GM21447 (cell line): Measurements from ENCODE around the gene MVB12B.
"Not testable (repeated sequence)": the region's sequence is repeated elsewhere in the genome, so short reads cannot be mapped to it uniquely, and the experiment has no call there.

Experiments used
- ATAC-seq: cut with Tn5 transposase; IDR thresholded peaks from one replicate; pipeline ENCODE4 v1.9.1; 2021; ENCODE audit not compliant: unreplicated experiment

MVB12B gene

DNA sequence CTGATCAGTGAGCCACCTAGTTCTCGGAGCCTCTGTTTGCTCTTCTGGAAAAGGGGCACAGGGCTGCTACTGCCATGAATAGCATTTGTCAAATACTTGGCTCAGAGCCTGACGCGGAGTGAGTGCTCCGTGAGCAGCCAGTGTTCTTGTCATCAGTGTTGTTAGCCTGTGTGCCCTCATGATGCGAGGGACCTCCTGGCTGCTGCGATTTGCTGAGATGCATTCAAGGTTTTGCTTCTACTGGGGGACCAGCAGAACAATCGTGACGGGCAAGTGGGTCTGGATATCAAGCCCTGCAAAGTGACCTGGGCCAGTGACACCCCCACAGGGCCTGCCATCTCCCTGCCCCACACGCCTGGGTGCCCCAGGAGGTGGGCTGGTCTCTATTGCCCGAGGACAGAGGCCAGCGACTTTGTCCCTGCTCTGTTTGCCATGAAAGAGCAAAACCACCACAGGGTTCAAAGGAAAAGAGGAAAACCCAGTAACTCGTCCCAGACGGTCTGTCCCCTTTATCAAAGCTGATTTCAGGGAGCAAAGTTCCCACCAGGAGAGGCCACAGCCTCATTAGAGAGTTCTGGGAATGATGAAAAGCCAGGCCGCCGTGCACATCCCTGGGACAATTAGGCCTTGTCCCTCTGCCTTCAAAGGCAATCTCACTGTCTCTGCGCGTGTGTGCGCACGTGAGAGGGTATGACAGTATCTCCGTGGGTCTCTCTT lies 200.6 kb downstream of the MVB12B start:
- ATAC-seq, result no peak

DNA sequence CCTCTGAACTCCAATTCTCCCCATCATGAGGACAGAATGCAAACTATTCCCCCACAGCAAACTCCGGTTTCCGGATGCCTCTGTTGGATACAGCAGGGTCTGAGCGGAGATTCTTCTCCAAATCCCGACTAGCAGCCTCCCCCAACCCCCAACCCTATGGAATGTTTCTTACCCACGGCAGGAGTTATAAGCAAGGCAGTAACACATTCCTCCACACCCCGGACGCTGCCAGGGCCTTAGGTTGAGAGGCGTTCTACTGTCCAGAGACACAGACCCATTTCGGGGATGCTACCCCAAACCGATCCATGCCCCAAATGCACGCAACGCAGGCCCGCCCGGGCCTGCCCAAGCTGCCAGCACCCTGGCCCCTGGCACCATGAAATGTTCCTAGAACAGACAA lies 201.5 kb downstream of the MVB12B start:
- no peak for ATAC-seq

DNA sequence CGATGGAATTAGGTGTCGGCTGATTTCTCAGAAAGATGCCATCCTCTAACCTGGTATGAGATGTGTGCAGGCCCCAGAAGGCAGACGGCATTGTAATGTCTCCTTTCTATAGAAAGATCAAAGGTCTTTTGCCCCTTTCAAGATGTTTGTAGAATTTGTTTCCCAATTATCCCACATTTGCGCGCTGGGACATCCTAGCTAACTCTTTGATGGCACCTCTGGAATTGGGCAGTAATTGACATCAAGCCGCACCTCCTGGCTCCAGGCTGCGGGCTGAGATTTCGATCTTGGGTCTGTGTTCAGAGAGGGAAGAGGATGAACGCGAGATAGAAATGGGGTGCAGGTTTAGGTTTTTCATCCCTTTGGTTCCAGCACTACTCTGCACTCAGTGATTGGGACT lies 202.3 kb downstream of the MVB12B start:
- no peak for ATAC-seq

DNA sequence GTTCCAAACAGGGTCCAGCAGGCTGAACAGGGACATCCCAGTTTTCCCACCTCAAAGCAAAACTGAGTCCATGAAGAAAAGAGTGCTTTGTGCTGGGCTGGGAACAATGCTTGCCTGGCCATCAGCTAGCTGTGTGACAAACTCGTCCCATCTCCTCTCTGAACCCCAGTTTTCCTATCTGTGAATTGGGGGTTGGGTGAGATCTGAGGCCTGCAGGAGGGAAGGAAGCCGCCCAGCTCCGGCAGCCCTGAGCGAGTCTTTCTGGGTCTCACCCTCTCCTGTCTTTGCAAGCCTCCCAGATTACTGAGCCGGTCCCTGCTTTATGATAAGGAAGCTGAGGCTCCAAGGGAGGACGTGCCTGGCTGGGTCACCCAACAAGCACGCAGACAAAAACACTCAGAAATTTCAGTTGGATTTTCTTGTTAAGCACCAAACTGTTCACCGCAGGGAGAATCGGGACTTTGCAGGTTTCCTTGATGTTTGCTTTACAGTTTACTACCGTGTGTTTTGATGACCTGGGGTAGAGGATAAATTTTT lies 204.5 kb downstream of the MVB12B start:
- no peak for ATAC-seq

DNA sequence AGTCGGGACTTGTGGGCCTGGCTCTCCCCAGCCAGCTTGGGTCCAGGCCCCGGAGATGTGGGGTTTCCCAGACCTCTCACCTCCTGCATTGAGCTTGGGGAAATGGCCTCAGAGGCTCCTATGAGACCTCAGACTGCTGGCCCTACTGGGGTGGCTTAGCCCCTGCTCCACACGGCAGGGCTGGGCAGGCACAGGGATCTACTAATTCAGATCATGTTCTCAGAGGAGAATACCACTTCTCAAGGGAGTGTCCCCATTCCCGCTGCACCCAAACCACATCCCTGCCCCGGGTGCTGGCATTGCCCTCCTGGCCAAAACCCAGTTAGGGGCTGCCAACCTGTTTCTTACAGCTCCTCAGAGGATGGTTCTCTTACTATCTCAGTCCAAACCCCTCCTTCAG lies 205.0 kb downstream of the MVB12B start:
- no peak for ATAC-seq

DNA sequence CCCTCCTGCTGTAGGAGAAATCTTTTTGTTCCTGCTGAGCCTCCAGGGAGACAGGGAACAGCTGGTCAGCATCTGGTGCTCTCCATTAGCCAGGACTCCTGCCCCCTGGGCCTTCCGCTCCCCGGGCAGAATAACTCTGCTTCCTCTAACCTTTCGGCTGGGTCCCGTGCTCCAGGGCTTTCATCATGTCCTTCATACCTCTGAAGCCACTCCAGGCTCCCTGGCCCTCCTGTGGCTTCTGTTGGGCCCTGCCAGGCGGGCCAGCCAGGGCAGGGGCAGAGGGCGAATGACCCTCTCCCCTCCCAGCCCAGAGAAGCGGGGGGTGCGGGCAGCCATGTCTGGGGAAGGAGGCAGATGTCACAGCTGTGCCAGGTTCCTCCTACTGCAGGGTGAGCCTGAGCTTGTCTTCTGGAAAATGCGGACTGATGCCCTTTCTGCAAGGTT lies 205.4 kb downstream of the MVB12B start:
- no peak for ATAC-seq

DNA sequence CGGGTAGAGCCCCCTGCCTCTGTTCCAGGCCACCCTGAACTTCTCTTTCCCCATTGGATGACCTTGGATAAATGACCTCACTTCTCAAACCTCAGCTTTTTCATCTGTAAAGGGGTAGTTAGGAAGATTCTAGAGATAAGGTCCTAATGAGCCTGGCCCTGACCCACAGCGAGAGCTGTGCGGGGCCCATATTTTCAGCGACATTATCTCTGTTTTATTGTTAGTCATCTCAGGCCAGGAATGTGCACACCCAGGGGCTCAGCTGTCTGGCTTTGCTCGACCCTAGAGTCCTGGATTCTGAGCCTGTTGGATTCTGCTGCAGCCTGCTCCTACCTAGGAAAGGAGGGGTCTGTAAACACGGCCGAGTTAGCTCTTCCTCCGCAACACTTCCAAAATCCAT lies 205.9 kb downstream of the MVB12B start:
- no peak for ATAC-seq

DNA sequence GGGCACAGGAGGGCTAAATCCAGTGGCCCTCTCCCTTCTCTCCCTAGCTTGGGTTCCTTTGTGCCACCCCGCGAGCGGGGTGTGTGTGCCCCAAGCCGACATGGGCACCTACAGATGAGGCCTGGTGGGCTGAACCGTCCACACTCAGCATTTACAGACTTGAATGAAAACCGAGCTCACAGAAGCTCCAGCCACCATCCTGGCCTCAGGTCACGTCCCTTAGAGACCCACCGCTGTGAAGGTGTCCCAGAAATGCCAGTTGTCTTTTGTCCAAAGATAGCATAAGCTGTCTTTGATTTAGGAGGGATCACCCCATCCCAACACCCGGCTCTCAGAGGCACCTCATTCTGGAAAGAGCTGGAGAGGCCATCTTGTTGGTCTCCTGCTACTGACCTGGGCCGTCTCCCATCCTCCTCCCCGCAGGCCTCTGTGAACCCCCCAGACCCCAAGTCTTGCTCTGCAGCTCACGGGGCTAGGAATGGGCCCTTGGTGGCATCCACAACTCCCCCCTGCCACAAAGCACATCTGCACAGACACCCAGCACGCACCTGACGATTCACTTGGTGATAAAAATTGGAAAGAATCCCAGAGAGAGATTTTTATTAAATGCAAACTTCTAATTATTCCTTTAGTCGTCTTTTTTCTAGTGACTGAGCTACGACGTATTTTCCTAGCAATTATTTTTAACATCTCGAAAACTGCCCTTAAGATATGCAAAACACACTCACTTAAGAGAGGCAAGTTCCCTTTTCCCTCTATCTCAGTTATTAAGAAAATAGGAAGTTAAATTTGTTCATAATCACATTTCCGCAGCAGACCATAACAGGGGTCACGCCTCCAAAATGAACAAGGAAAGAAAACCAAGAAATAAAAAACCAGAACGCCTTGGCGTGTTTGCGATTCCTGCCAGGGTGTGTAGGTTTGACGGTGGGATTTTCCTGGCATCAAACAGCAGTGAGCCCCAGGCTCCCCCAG lies 206.6 kb downstream of the MVB12B start:
- no peak for ATAC-seq

DNA sequence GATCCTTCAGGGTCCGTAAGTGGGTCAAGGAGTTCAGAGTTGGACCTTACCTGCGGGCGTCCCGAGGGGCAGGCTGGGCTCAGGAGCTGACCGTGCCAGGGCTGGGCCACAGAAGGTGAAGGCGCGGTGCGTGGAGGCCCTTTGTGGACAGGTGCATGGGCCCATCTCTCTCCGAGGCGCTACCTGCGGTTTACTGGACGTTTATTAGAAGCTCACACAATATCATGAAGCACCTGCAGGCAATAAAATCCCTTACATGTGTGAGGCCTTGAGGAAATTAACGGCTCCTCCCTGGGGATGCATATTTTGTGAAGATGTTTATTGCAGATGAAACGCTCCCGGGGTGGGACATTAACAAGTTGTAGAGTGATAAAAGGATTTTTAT lies 207.3 kb downstream of the MVB12B start:
- ATAC-seq, result no peak

DNA sequence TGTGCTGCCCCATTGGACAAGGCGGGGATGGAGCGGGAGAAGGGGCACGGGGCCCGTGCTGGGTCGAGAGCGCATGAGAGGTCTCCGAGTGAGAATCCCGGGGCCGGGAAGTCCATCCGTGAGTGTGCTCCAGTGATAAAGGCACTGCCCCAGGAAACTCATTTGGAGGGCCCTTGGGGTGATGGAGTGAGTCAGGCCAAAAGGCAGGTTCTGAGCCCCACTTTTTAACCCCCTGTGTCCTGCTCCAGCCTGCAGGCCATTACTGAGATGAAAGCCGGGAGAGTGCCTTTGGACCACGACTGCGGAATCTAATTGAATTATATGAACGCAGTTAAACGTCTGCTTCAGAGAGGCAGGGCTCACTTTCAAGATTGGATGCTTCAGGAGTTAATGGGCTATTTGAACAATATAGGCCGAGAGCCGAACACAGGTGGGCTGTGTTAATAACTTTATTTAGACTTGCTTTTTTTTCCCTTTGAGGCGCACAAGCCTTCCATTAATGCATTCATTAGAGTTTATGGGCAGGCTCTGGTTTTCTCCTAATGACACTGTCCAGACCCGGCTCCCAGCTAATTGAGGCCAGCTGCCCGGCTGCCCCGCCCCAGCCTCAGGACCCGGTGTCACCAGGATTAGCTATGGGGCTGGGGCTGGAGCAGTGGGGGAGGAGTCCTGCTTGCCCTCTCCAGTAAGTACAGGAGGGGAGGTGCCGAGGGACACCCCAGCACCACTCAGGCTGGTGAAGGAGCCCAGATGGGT lies 208.0 kb downstream of the MVB12B start:
- ATAC-seq, result no peak

DNA sequence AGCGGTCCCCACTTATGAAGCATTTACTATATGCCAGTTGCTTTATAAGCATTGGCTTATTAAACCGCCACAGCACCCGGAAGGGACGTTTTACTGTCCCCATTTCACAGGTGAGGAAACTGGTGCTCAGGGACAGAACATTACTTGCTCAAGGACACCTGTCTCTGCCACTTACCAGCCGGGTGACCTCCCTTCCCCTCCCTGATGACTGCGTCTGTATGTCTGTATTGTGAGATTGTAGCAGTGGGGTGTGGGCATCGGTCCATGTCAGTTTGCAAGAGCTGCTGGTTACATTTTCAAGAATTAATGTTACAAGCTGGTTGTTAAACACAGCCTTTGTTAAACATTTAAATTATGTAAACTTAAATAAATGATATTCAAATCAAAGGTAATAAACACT lies 209.5 kb downstream of the MVB12B start:
- no peak for ATAC-seq

DNA sequence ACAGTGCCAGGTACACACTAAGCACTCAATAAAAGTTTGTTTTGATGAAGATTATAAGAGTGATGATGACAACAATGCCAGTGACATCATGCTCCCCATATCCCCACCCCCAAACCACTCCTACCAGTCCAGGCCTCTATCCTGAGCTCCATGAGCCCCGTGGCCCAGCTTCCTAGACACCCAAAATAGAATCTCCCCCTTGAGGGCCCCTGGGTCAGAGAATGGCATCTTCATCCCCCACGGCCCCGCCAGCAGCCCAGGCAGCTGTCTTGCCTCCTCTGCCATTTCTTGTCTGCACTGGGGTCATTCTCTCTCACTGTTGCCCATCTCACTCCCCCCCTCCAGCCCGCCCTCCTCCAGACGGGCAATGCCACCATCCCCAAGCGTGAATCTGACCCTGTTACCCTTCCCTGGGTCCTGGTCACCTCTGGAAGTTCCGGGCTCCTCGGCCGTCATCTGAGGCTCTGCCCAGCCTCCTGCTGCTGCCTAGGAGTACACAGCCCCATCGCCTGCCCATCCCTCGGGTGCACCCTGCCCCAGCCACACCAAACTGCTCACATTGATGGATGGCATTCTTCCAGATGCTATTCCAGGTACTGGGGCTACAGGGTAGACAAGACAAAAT lies 210.3 kb downstream of the MVB12B start:
- no peak for ATAC-seq

DNA sequence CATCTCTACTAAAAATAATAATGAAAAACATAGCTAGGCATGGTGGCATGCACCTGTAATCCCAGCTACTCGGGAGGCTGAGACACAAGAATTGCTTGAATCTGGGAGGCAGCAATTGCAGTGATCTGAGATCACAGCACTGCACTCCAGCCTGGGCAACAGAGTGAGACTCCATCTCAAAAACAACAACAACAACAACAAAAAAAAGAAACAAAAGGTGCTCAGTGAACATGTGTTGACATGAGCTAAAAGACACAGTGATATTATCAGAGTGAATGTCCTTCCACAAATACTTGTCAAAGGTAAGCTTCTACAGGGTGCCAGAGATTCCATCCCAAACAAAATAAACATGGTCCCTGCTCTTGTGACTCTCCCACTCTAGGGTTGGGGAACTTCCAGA lies 211.9 kb downstream of the MVB12B start:
- no peak for ATAC-seq

DNA sequence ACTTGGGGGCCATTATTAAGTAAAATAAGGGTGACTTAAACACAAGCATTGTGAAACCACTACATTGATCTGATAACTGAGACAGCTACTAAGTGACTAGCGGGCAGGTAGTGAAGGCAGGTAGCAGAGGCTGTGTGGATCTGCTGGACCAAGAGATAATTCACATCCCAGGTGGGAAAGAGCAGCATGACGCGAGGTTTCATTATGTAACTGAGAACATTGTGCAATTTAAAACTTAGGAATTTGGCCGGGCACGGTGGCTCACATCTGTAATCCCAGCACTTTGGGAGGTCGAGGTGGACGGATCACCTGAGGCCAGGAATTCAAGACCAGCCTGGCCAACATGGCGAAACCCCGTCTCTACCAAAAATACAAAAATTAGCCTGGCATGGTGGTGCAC lies 213.8 kb downstream of the MVB12B start:
- not testable (repeated sequence) for ATAC-seq

DNA sequence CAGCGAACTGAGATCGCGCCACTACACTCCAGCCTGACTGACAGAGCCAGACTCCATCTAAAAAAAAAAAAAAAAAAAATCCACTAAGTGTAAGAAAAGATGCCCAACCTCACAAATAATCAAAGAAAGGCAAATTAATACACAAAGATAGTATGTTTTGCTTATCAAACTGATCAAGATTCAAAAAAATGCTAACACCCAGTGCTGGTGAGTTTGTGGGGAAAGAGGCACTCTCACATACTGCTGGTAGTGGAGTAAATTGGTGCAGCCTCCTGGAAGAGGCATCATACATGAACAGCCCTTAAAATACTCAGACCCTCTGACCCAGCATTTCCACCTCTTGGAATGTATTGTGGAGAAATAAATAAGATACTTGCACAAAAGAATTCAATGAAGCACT lies 216.9 kb downstream of the MVB12B start:
- no peak for ATAC-seq

DNA sequence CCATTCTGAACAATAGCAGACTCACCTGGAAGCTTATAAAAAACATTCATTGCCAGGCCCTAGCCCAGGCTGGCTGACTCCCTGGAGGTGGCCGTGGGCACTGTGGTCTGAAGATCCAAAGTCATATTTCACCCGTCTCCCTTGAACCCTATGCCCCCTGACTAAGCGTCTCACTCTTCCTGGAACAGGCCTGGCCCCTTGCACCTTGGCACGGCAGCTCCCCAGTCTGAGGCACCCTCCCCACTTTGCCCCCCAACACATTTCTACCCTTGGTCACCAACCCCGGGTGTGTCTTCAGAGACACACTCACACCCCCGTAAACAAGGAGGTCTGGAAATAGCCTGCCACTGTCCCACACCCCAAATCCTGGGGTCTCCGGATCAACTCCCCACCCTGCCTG lies 218.5 kb downstream of the MVB12B start:
- ATAC-seq, result no peak

DNA sequence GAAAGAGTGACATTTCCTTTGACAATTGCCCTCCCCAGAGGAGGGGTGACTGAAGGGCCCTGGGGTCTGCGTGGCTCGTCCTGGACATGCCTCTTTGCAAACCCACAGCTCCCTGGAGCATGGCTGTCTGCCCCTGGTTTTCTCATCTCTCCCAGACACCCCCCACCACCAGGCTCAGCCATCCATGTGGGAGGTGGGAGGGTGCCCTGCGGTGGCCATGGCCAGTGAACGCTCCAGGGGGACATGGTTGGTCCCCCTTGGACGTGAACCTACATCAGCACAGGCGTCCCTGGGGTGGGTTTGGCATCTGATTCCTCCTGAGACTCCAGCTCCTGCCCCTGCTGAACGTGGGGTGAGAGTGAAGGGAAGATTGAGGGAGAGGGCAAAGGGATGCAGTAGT lies 219.4 kb downstream of the MVB12B start:
- ATAC-seq, result no peak

DNA sequence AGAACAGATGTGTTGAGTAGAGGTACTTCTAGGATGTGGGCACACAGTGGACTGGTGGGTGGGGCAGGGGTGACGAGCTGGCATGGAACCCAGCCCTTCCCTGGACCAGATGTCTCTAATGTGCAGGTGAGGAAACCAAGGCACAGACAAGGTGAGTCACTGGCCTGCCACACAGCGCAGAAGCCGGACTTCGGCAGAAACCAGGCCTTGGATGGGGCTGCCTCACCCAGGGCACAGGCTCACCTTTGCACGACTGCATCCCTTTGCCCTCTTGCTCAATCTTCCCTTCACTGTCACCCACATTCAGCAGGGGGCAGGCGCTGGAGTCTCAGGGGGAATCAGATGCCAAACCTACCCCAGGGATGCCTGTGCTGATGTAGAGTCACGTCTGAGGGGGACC lies 221.7 kb downstream of the MVB12B start:
- ATAC-seq, result no peak

DNA sequence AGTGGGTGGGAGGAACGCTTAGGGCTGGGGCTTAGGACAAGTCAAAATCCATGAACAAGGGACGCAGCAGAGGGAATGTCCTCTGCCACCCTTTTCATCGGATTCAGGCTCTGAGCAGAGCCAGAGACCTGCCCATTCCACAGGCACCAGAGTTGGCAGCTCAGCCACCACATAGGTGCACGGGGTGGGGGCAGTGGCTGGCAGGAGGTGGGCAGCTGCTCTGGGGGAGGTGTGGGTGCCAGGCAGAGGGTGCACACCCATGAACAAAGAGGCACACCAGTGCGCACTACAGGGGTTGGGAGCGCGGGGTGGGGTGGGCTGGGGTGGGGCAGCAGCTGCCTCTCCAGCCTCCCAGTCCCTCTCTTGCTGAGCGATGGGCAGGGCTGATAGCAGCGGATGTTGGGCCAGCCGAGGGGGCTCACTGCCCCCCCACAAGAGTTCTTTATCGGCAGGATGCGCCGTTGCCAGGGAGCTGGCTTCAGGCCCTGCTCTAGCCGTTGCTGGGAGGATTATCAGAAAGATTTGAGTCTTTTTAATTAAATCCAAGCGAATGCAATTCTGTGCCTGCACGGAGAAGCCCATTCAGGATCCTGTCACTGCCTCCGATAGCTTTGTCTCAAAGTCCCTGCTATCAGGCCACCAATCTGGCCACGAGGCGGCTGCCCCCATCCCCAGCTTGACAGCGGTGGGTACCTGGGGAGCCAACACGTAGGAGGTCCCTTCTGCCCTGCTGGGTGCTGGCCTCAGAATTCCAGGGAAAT lies 222.8 kb downstream of the MVB12B start:
- no peak for ATAC-seq

DNA sequence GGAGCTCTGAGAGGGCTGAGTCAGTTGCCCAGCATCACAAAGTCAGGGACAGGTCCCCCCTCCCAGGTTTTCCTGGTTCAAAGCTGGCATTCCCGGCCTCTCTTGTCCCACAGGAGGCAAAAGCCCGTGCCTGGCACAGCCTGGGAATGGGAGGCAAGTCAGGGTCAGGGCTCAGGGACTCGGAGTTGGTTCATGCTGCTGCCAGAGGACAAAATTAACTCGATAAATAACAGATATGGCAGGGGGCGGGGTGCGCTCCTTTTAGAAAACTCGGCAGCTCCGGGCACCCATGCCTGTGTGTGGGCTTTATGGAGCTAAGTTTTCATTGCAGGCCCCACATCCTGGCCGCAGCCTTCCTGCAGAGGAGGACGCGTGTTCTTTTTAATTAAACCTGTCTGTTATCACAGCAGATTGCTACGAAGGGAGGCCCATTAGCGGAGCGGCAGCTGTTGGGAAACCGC lies 224.3 kb downstream of the MVB12B start:
- ATAC-seq, result no peak
